PC-9 (cell line): ENCODE results near the gene GUK1. TPM values are rescaled to one million over a fixed set of nuclear protein-coding genes. Genes with fewer than 3 reads are reported as not detected.

Source experiments
- BruUV-seq: library from RNA; stranded (reverse); fragments of 400-500 nt; replicated peaks from 2 replicates; lab custom pipeline; 2021; lab: Mats Ljungman, UMichigan
- CTCF ChIA-PET: fragments of 300-600 bp; sonication (Branson Sonifier 250); formaldehyde crosslinking; loops from one replicate; lab custom pipeline; 2022; ENCODE audit warnings: antibody characterized with exemption; lab: Charles Lee
- POLR2A ChIA-PET: fragments of 300-600 bp; sonication (Branson Sonifier 250); formaldehyde crosslinking; loops from one replicate; lab custom pipeline; 2022; ENCODE audit warnings: antibody characterized with exemption; ENCODE audit not compliant: unreplicated experiment; lab: Charles Lee
- DNase-seq, 2 experiments: peaks; one replicate each; pipeline versions ENCODE4 v3.0.0 to v3.0.0-alpha.2; 2015 to 2022; ENCODE audit warnings: mixed read lengths in 1 of 2
- H2AFZ ChIP-seq: fragments of 200-600 bp; sonication (generic); 2 replicates; pipeline ENCODE4 v1.8.1; 2017; ENCODE audit warnings: antibody characterized with exemption
- H3F3A ChIP-seq: fragments of 200-600 bp; sonication (generic); 2 replicates; pipeline ENCODE4 v1.8.1; 2017; ENCODE audit warnings: antibody characterized with exemption, mild to moderate bottlenecking, low read depth; ENCODE audit not compliant: insufficient read depth
- H3K27ac ChIP-seq: fragments of 200-600 bp; sonication (generic); 2 replicates; pipeline ENCODE4 v1.6.1; 2016; ENCODE audit warnings: mixed run types
- H3K27me3 ChIP-seq: fragments of 200-600 bp; sonication (generic); 2 replicates; pipeline ENCODE4 v1.6.1; 2016; ENCODE audit warnings: low read depth, mixed run types; ENCODE audit not compliant: insufficient read depth
- H3K36me3 ChIP-seq: fragments of 200-600 bp; sonication (generic); 2 replicates; pipeline ENCODE4 v1.6.1; 2016; ENCODE audit warnings: low read depth, mixed run types
- H3K4me1 ChIP-seq: fragments of 200-600 bp; sonication (generic); replicated peaks from 2 replicates; pipeline ENCODE4 v1.6.1; 2016; ENCODE audit warnings: mixed run types; ENCODE audit not compliant: insufficient read depth
- H3K4me2 ChIP-seq: fragments of 200-600 bp; sonication (generic); 2 replicates; pipeline ENCODE4 v1.6.1; 2017; ENCODE audit warnings: mixed run types
- H3K4me3 ChIP-seq: fragments of 200-600 bp; sonication (generic); 2 replicates; pipeline ENCODE4 v1.6.1; 2016; ENCODE audit warnings: mixed run types
- H3K79me2 ChIP-seq: fragments of 200-600 bp; sonication (generic); 2 replicates; pipeline ENCODE4 v1.6.1; 2017; ENCODE audit warnings: low read depth, mixed run types
- H3K9me2 ChIP-seq: fragments of 200-600 bp; sonication (generic); 2 replicates; pipeline ENCODE4 v1.8.1; 2017; ENCODE audit warnings: mild to moderate bottlenecking; ENCODE audit not compliant: insufficient read depth
- H3K9me3 ChIP-seq: fragments of 200-600 bp; sonication (generic); 2 replicates; pipeline ENCODE4 v1.8.1; 2016; ENCODE audit warnings: low read depth; ENCODE audit not compliant: insufficient read depth
- H4K20me1 ChIP-seq: fragments of 200-600 bp; sonication (generic); 2 replicates; pipeline ENCODE4 v1.8.1; 2017; ENCODE audit not compliant: insufficient read depth
- EZH2 ChIP-seq: fragments of 200-600 bp; sonication (generic); IDR thresholded peaks from 2 replicates; pipeline ENCODE4 v1.8.0; 2017; ENCODE audit warnings: antibody characterized with exemption, low read depth
- intact Hi-C: fragments of 100-400 bp; cut with micrococcal nuclease; formaldehyde crosslinking; loops from one replicate; pipeline ENCODE4 v1.10.0; 2022; ENCODE audit not compliant: unreplicated experiment
- total RNA-seq: library from RNA; stranded (reverse); gene quantifications from 2 replicates; pipeline ENCODE4 v1.2.3, GENCODE V29; 2021
- TF ChIP-seq, protein P1 (sequence below): fragments of 200-600 bp; sonication (generic); conservative IDR thresholded peaks from 2 replicates; pipeline ENCODE4 v1.6.1; 2017; ENCODE audit warnings: mixed run types, antibody characterized with exemption, mild to moderate bottlenecking, moderate library complexity

GUK1 gene
- total RNA-seq, 1 experiment from 2014 or later: 239 TPM

DNA sequence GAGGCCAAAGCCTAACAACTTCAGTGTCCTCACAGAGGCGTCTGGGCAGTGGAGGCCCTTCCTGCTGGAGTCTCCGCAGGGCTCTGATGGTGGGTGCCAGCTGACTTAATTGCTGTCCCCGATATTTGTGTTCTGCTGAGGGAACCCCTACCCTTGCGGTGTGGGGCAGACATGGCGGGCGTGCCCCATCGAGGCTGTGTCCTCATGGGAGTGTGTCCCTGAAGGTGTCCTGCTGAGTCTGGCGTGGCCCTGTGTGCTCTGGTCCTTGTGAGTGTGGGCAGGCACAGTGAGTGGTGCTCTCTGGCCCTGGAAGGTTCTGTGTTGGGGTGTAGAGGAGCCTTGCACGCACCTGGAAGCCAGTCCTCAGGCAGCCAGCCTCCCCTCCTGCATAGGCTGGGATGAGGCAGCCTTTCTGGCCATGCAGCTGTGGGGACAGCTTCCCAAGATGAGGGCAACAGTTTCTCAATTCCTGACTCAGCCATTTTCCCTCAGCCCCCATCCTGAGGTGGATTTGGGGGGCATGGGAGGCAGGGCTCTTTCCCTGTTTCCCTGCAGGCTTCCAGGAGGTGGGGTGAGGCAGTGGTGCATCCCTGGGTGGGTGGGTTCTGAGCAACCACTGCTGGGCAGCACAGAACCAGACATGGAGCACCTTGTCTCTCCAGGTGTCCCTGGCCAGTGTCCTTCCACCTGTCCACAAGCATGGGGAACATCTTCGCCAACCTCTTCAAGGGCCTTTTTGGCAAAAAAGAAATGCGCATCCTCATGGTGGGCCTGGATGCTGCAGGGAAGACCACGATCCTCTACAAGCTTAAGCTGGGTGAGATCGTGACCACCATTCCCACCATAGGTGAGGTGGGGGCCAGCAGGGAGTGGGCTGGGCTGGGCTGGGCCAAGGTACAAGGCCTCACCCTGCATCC lies 43.4 kb upstream of the GUK1 start:
- TF ChIP-seq, protein P1, sequence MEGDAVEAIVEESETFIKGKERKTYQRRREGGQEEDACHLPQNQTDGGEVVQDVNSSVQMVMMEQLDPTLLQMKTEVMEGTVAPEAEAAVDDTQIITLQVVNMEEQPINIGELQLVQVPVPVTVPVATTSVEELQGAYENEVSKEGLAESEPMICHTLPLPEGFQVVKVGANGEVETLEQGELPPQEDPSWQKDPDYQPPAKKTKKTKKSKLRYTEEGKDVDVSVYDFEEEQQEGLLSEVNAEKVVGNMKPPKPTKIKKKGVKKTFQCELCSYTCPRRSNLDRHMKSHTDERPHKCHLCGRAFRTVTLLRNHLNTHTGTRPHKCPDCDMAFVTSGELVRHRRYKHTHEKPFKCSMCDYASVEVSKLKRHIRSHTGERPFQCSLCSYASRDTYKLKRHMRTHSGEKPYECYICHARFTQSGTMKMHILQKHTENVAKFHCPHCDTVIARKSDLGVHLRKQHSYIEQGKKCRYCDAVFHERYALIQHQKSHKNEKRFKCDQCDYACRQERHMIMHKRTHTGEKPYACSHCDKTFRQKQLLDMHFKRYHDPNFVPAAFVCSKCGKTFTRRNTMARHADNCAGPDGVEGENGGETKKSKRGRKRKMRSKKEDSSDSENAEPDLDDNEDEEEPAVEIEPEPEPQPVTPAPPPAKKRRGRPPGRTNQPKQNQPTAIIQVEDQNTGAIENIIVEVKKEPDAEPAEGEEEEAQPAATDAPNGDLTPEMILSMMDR: no peak
- TF ChIP-seq EZH2: no peak
- Histone ChIP-seq H3F3A (peaks cover 73% of the 10 kb centered on the region), H3K9me2 (no peaks in the 10 kb centered on the region), H3K4me2 (no peak overlapping the region), H3K9me3 (peaks cover 2% of the 10 kb centered on the region; the same call in 1 of the 2 replicates), H4K20me1 (peaks cover 88% of the 10 kb centered on the region), H3K79me2 (peaks cover 64% of the 10 kb centered on the region), H3K4me1 (peaks cover 18% of the 10 kb centered on the region), H3K4me3 (no peak overlapping the region), H3K36me3 (peaks cover 48% of the 10 kb centered on the region), H3K27me3 (no peaks in the 10 kb centered on the region), H3K27ac (no peak overlapping the region), H2AFZ (no peak overlapping the region)
- DNase-seq: no peak
- ChIA-PET CTCF (no interaction called here), POLR2A (no interaction called here)
- intact Hi-C loops: no loop called here
- no TSS peak for BruUV-seq

DNA sequence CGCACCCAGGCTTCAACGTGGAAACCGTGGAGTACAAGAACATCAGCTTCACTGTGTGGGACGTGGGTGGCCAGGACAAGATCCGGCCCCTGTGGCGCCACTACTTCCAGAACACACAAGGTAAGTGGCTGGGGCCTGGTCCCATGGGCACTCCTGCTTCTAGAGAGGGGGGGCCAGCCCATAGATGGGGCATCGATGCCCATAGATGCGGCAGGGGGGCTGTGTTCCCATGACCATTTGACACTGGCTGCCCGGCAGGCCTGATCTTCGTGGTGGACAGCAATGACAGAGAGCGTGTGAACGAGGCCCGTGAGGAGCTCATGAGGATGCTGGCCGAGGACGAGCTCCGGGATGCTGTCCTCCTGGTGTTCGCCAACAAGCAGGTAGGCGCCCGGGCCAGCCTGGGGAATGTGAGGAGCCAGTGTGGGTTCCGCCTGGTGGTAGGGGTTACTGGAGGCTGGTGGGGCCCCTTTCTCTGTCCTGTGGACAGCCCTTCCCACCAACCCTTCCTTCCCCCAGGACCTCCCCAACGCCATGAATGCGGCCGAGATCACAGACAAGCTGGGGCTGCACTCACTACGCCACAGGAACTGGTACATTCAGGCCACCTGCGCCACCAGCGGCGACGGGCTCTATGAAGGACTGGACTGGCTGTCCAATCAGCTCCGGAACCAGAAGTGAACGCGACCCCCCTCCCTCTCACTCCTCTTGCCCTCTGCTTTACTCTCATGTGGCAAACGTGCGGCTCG lies 42.6 kb upstream of the GUK1 start:
- peaks cover 80% of the 10 kb centered on the region for H4K20me1 ChIP-seq
- CTCF ChIA-PET: no interaction called here
- H3K36me3 ChIP-seq: peaks cover 40% of the 10 kb centered on the region
- H3K27ac ChIP-seq: no peak overlapping the region
- DNase-seq: no peak
- TSS peak; percentile 39 for BruUV-seq
- H3K79me2 ChIP-seq: peaks cover 56% of the 10 kb centered on the region
- no peak overlapping the region for H3K4me3 ChIP-seq
- H3K4me1 ChIP-seq: peaks cover 10% of the 10 kb centered on the region
- no peaks in the 10 kb centered on the region for H3K27me3 ChIP-seq
- H3F3A ChIP-seq: peaks cover 74% of the 10 kb centered on the region
- no peak overlapping the region for H2AFZ ChIP-seq
- H3K4me2 ChIP-seq: no peak overlapping the region
- H3K9me3 ChIP-seq: peaks cover 2% of the 10 kb centered on the region; the same call in 1 of the 2 replicates
- TF ChIP-seq, protein P1: no peak
- no peak for TF ChIP-seq EZH2
- no peaks in the 10 kb centered on the region for H3K9me2 ChIP-seq
- intact Hi-C loops: no loop called here
- POLR2A ChIA-PET: interaction anchor here (0.7 kb wide), 1 partner anchor 274 kb away, joined by 3 read pairs; no protein-coding TSS in a partner anchor

DNA sequence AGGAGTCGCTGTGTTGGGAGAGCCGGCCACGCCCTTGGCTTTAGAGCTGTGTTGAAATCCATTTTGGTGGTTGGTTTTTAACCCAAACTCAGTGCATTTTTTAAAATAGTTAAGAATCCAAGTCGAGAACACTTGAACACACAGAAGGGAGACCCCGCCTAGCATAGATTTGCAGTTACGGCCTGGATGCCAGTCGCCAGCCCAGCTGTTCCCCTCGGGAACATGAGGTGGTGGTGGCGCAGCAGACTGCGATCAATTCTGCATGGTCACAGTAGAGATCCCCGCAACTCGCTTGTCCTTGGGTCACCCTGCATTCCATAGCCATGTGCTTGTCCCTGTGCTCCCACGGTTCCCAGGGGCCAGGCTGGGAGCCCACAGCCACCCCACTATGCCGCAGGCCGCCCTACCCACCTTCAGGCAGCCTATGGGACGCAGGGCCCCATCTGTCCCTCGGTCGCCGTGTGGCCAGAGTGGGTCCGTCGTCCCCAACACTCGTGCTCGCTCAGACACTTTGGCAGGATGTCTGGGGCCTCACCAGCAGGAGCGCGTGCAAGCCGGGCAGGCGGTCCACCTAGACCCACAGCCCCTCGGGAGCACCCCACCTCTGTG lies 41.7 kb upstream of the GUK1 start:
- peaks cover 70% of the 10 kb centered on the region for H4K20me1 ChIP-seq
- no peaks in the 10 kb centered on the region for H3K9me2 ChIP-seq
- H3K27me3 ChIP-seq: no peaks in the 10 kb centered on the region
- TF ChIP-seq, protein P1: no peak
- no peak for TF ChIP-seq EZH2
- ChIA-PET POLR2A (interaction anchor here (0.6 to 0.7 kb wide), 2 partner anchors 14 to 273 kb away, joined by 3 to 6 read pairs; no protein-coding TSS in a partner anchor), CTCF (no interaction called here)
- BruUV-seq: no TSS peak
- no peak overlapping the region for H3K27ac ChIP-seq
- H3F3A ChIP-seq: peaks cover 66% of the 10 kb centered on the region
- intact Hi-C loops: no loop called here
- no peak overlapping the region for H3K4me2 ChIP-seq
- DNase-seq: no peak
- H3K36me3 ChIP-seq: peaks cover 31% of the 10 kb centered on the region; the same call in 1 of the 2 replicates
- 0 out of 2 replicates have a peak, but pooled peaks cover 3% of the 10 kb centered on the region for H3K4me1 ChIP-seq
- peaks cover 2% of the 10 kb centered on the region; the same call in 1 of the 2 replicates for H3K9me3 ChIP-seq
- peaks cover 46% of the 10 kb centered on the region for H3K79me2 ChIP-seq
- H2AFZ ChIP-seq: no peak overlapping the region
- H3K4me3 ChIP-seq: no peak overlapping the region
